SK-N-SH (cell line): Measurements from ENCODE around the gene ASAP2.

Experiments
- ELF1 ChIP-seq: IDR thresholded peaks from 2 replicates; pipeline ENCODE4 v1.4.0; 2012
- EZH2phosphoT487 ChIP-seq: fragments of 200-600 bp; sonication (generic); IDR thresholded peaks from 2 replicates; pipeline ENCODE4 v1.6.1; 2017; ENCODE audit warnings: low read depth, mixed run types, mild to moderate bottlenecking, antibody characterized with exemption, moderate library complexity, borderline replicate concordance
- NFIC ChIP-seq: IDR thresholded peaks from 2 replicates; pipeline ENCODE4 v1.4.0; 2012; ENCODE audit warnings: borderline replicate concordance
- NRF1 ChIP-seq: IDR thresholded peaks from 2 replicates; pipeline ENCODE4 v1.6.1; 2012; ENCODE audit warnings: low read depth, mild to moderate bottlenecking, low read length
- RAD21 ChIP-seq: IDR thresholded peaks from 2 replicates; pipeline ENCODE4 v1.6.1; 2012; ENCODE audit warnings: mild to moderate bottlenecking, low read length
- SMC3 ChIP-seq: IDR thresholded peaks from 2 replicates; pipeline ENCODE4 v1.6.1; 2012; ENCODE audit warnings: low read depth, low read length, improper control_type of control experiment
- TAF1 ChIP-seq: IDR thresholded peaks from 2 replicates; pipeline ENCODE4 v1.6.1; 2012; ENCODE audit warnings: low read depth, mild to moderate bottlenecking, low read length, moderate library complexity, borderline replicate concordance
- TF ChIP-seq, protein P1 (sequence below): IDR thresholded peaks from 2 replicates; pipeline ENCODE4 v1.6.1; 2012; ENCODE audit warnings: mild to moderate bottlenecking, low read depth, low read length, moderate library complexity
- TF ChIP-seq, protein P2 (sequence below): fragments of 200-600 bp; sonication (generic); IDR thresholded peaks from 2 replicates; pipeline ENCODE4 v1.6.1; 2017; ENCODE audit warnings: antibody characterized with exemption, mild to moderate bottlenecking, moderate library complexity
- TF ChIP-seq, protein P3 (sequence below): fragments of 150-350 bp; IDR thresholded peaks from 2 replicates; pipeline ENCODE4 v1.6.1; 2017; ENCODE audit warnings: antibody characterized with exemption, low read length, low read depth, borderline replicate concordance

DNA sequence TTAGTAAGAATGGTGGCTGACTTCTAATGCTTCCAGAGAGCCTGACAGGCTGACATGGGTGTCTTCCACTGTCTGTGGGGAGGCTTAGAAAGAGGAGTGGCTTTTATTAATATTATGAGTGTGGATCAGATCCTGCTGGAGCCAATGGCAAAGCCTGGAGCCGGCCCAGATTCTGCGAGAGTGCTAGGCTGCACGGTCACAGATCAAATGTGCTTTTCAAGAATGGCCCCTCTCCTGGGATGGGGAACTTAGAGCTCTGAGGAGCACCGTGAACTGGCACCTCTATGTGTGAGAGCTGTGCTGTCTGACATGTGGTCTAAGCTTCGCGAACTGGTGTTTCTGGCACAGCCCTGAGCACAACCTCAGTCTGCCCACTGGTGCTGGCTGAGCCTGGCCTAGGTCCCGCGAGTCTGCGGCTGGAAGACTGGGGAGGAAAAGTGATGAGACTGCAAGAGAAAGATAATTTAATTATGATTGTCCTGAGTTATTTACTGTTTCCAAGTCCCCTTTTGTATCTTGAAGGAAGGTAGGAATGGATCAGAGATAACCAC is 70.4 kb downstream of the ASAP2 start:
- TF ChIP-seq ELF1 (no peak), EZH2phosphoT487 (no peak), NFIC (no peak), RAD21 (no peak), TAF1 (no peak), NRF1 (no peak), SMC3 (no peak)
- TF ChIP-seq, protein P1, sequence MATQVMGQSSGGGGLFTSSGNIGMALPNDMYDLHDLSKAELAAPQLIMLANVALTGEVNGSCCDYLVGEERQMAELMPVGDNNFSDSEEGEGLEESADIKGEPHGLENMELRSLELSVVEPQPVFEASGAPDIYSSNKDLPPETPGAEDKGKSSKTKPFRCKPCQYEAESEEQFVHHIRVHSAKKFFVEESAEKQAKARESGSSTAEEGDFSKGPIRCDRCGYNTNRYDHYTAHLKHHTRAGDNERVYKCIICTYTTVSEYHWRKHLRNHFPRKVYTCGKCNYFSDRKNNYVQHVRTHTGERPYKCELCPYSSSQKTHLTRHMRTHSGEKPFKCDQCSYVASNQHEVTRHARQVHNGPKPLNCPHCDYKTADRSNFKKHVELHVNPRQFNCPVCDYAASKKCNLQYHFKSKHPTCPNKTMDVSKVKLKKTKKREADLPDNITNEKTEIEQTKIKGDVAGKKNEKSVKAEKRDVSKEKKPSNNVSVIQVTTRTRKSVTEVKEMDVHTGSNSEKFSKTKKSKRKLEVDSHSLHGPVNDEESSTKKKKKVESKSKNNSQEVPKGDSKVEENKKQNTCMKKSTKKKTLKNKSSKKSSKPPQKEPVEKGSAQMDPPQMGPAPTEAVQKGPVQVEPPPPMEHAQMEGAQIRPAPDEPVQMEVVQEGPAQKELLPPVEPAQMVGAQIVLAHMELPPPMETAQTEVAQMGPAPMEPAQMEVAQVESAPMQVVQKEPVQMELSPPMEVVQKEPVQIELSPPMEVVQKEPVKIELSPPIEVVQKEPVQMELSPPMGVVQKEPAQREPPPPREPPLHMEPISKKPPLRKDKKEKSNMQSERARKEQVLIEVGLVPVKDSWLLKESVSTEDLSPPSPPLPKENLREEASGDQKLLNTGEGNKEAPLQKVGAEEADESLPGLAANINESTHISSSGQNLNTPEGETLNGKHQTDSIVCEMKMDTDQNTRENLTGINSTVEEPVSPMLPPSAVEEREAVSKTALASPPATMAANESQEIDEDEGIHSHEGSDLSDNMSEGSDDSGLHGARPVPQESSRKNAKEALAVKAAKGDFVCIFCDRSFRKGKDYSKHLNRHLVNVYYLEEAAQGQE: no peak
- TF ChIP-seq, protein P2, sequence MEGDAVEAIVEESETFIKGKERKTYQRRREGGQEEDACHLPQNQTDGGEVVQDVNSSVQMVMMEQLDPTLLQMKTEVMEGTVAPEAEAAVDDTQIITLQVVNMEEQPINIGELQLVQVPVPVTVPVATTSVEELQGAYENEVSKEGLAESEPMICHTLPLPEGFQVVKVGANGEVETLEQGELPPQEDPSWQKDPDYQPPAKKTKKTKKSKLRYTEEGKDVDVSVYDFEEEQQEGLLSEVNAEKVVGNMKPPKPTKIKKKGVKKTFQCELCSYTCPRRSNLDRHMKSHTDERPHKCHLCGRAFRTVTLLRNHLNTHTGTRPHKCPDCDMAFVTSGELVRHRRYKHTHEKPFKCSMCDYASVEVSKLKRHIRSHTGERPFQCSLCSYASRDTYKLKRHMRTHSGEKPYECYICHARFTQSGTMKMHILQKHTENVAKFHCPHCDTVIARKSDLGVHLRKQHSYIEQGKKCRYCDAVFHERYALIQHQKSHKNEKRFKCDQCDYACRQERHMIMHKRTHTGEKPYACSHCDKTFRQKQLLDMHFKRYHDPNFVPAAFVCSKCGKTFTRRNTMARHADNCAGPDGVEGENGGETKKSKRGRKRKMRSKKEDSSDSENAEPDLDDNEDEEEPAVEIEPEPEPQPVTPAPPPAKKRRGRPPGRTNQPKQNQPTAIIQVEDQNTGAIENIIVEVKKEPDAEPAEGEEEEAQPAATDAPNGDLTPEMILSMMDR: no peak
- TF ChIP-seq, protein P3, sequence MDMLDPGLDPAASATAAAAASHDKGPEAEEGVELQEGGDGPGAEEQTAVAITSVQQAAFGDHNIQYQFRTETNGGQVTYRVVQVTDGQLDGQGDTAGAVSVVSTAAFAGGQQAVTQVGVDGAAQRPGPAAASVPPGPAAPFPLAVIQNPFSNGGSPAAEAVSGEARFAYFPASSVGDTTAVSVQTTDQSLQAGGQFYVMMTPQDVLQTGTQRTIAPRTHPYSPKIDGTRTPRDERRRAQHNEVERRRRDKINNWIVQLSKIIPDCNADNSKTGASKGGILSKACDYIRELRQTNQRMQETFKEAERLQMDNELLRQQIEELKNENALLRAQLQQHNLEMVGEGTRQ: no peak
